Osteoblast (primary cell): ENCODE results near the gene TAL1. TPM values are rescaled to one million over a fixed set of nuclear protein-coding genes. Genes with fewer than 3 reads are reported as not detected.

Source experiments
- DNase-seq: peaks from one replicate; pipeline ENCODE4 v3.0.0; 2011; ENCODE audit warnings: low spot score, mixed read lengths; ENCODE audit not compliant: insufficient read length; ENCODE audit errors: missing footprints
- H2AFZ ChIP-seq: 2 replicates; pipeline ENCODE4 v1.6.0; 2011; ENCODE audit warnings: mild to moderate bottlenecking, low read length
- H3K27ac ChIP-seq: 2 replicates; pipeline ENCODE4 v1.5.1; 2011; ENCODE audit warnings: mild to moderate bottlenecking, low read depth, low read length, moderate library complexity
- H3K27me3 ChIP-seq: 2 replicates; pipeline ENCODE4 v1.6.0; 2012; ENCODE audit warnings: mild to moderate bottlenecking, control low read depth, inconsistent platforms, low read length, moderate library complexity; ENCODE audit not compliant: insufficient read depth
- H3K36me3 ChIP-seq: 2 replicates; pipeline ENCODE4 v1.5.1; 2011; ENCODE audit warnings: mild to moderate bottlenecking, low read length, control low read depth, moderate library complexity; ENCODE audit not compliant: insufficient read depth
- H3K4me1 ChIP-seq: 2 replicates; pipeline ENCODE4 v1.5.1; 2011; ENCODE audit warnings: mild to moderate bottlenecking, low read length, control low read depth, moderate library complexity; ENCODE audit not compliant: insufficient read depth
- H3K4me2 ChIP-seq: 2 replicates; pipeline ENCODE4 v1.6.0; 2011; ENCODE audit warnings: mild to moderate bottlenecking, low read length; ENCODE audit not compliant: insufficient read depth
- H3K4me3 ChIP-seq: fragments of 200-600 bp; sonication (generic); 3 replicates; pipeline ENCODE4 v1.5.1; 2012; ENCODE audit warnings: mild to moderate bottlenecking, low read length, inconsistent platforms; ENCODE audit not compliant: insufficient read depth
- H3K79me2 ChIP-seq: 2 replicates; pipeline ENCODE4 v1.6.0; 2012; ENCODE audit warnings: mild to moderate bottlenecking, low read length, control low read depth, inconsistent platforms; ENCODE audit not compliant: insufficient read depth
- H3K9me3 ChIP-seq: 2 replicates; pipeline ENCODE4 v1.5.1; 2011; ENCODE audit warnings: low read depth, low read length, control low read depth
- H4K20me1 ChIP-seq: 2 replicates; pipeline ENCODE4 v1.6.0; 2012; ENCODE audit warnings: mild to moderate bottlenecking, low read length, control low read depth; ENCODE audit not compliant: insufficient read depth
- CTCF ChIP-seq: IDR thresholded peaks from 2 replicates; pipeline ENCODE4 v1.5.1; 2011; ENCODE audit warnings: mild to moderate bottlenecking, low read depth, low read length, moderate library complexity; ENCODE audit errors: extremely low read depth
- total RNA-seq: library from RNA; depleted of rRNA; stranded (reverse); fragments of >200 nt; gene quantifications from 2 replicates; pipeline ENCODE4 v1.2.3, GENCODE V29; 2012

Gene TAL1
- total RNA-seq, 1 donor = not detected

- Histone ChIP-seq H3K4me3 (no peak overlapping the region), H3K9me3 (no peaks in the 10 kb centered on the region), H3K36me3 (no peaks in the 10 kb centered on the region), H3K4me2 (no peak overlapping the region), H3K27me3 (peaks cover 97% of the 10 kb centered on the region), H3K27ac (no peak overlapping the region), H2AFZ (no peak overlapping the region), H3K4me1 (no peaks in the 10 kb centered on the region), H4K20me1 (peaks cover 12% of the 10 kb centered on the region), H3K79me2 (no peaks in the 10 kb centered on the region)
- DNase-seq = peak; percentile 81
- TF ChIP-seq CTCF = no peak
Observed at GRCh38 chr1:47229031-47229885, 2.8 kb downstream of the TAL1 start.

DNA sequence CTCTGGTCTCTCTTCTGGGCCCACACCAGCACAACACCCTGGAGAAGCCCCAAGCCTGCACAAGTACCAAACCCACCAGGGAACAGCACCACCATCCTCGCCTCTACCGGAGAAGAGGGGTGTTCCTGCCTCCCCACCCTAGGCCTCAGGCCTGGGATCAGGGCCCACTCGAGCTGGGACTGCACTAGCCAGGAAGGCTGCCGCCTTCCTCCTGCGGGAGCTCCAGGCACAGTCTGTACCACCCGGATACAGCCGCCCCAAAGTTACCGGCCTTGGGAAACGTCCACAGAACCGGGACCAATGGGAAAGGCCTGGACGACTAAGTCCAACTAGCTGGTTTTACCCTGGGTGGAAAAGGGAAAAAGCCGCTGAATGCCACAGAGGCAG is 3.4 kb downstream of the TAL1 start:
- H3K9me3 ChIP-seq = no peaks in the 10 kb centered on the region
- H3K4me2 ChIP-seq = no peak overlapping the region
- H3K27ac ChIP-seq = no peak overlapping the region
- no peaks in the 10 kb centered on the region for H3K4me1 ChIP-seq
- no peaks in the 10 kb centered on the region for H3K36me3 ChIP-seq
- H3K4me3 ChIP-seq = no peak overlapping the region
- peaks cover 97% of the 10 kb centered on the region for H3K27me3 ChIP-seq
- H3K79me2 ChIP-seq = no peaks in the 10 kb centered on the region
- TF ChIP-seq CTCF = no peak
- no peak overlapping the region for H2AFZ ChIP-seq
- DNase-seq = peak; percentile 69
- peaks cover 12% of the 10 kb centered on the region for H4K20me1 ChIP-seq

GRCh38 chr1:47227341-47228232 is 4.4 kb downstream of the TAL1 start:
- Histone ChIP-seq H3K4me2 (no peak overlapping the region), H4K20me1 (peaks cover 12% of the 10 kb centered on the region), H3K27me3 (peaks cover 96% of the 10 kb centered on the region), H2AFZ (no peak overlapping the region), H3K27ac (no peak overlapping the region), H3K79me2 (no peaks in the 10 kb centered on the region), H3K4me1 (no peaks in the 10 kb centered on the region), H3K4me3 (no peak overlapping the region), H3K36me3 (no peaks in the 10 kb centered on the region), H3K9me3 (no peaks in the 10 kb centered on the region)
- peak; percentile 79 for DNase-seq
- TF ChIP-seq CTCF = no peak

GRCh38 chr1:47226839-47227215 is 5.2 kb downstream of the TAL1 start:
- Histone ChIP-seq H4K20me1 (peaks cover 12% of the 10 kb centered on the region), H3K4me2 (no peak overlapping the region), H3K9me3 (no peaks in the 10 kb centered on the region), H3K27ac (no peak overlapping the region), H3K4me3 (no peak overlapping the region), H2AFZ (no peak overlapping the region), H3K79me2 (no peaks in the 10 kb centered on the region), H3K36me3 (no peaks in the 10 kb centered on the region), H3K27me3 (peaks cover 97% of the 10 kb centered on the region), H3K4me1 (no peaks in the 10 kb centered on the region)
- TF ChIP-seq CTCF = no peak
- no peak for DNase-seq
